ENCODE measurements around the gene HLA-A.

DNA sequence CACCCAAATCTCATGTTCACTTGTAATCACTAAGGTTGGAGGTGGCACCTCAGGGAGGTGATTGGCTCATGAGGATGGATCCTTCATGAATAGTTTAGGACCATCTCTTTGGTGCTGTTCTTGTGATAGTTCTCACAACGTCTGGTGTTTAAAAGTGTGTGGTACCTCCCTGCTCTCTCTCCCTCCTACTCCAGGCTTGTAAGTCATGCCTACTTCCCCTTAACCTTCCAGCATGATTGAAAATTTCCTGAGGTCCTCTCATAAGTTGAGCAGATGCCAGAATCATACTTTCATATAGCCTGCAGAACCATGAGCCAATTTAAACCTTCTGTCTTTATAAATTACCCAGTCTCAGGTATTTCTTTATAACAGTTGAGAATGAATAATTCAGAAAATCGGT lies 16.6 kb downstream of the HLA-A start:
- TF ChIP-seq, protein P1, sequence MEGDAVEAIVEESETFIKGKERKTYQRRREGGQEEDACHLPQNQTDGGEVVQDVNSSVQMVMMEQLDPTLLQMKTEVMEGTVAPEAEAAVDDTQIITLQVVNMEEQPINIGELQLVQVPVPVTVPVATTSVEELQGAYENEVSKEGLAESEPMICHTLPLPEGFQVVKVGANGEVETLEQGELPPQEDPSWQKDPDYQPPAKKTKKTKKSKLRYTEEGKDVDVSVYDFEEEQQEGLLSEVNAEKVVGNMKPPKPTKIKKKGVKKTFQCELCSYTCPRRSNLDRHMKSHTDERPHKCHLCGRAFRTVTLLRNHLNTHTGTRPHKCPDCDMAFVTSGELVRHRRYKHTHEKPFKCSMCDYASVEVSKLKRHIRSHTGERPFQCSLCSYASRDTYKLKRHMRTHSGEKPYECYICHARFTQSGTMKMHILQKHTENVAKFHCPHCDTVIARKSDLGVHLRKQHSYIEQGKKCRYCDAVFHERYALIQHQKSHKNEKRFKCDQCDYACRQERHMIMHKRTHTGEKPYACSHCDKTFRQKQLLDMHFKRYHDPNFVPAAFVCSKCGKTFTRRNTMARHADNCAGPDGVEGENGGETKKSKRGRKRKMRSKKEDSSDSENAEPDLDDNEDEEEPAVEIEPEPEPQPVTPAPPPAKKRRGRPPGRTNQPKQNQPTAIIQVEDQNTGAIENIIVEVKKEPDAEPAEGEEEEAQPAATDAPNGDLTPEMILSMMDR (IDR thresholded peaks at IDR 0.05): no peak
- no peak for TF ChIP-seq POLR2A (IDR thresholded peaks at IDR 0.05)
- no peak for TF ChIP-seq POLR2AphosphoS5 (IDR thresholded peaks at IDR 0.05; ENCODE audit: insufficient read depth in 1 of 2, low read depth in 1 of 2)
